IPS DF 4.7 (cell line): ENCODE measurements around the gene IFT88.

Experiments
- DNase-seq: peaks from one replicate; pipeline ENCODE4 v3.0.0-alpha.2; 2013; ENCODE audit warnings: low spot score; ENCODE audit errors: extremely low read depth

Gene IFT88

GRCh38 chr13:20566898-20567874 lies at the start of gene IFT88:
IFT88 (plus strand) TSS chr13:20567157; CDS start chr13:20574386, 7,229 bp downstream.
- peak; percentile 25 for DNase-seq

GRCh38 chr13:20518660-20519100 lies 48.3 kb upstream of the IFT88 start:
- DNase-seq = no peak

- no peak for DNase-seq
Measured at GRCh38 chr13:20519875-20520274, 47.1 kb upstream of the IFT88 start.

- no peak for DNase-seq
Measured at GRCh38 chr13:20521364-20522115, 45.4 kb upstream of the IFT88 start.

- DNase-seq = no peak
Measured at GRCh38 chr13:20525144-20525600, 41.8 kb upstream of the IFT88 start.

GRCh38 chr13:20525601-20526544 lies 41.1 kb upstream of the IFT88 start, which contains the start of gene CRYL1:
CRYL1 (minus strand) TSS chr13:20525857; CDS start chr13:20525794, 63 bp downstream.
- no peak for DNase-seq

GRCh38 chr13:20526664-20527063 lies 40.3 kb upstream of the IFT88 start:
- DNase-seq = no peak

- DNase-seq = no peak
Measured at GRCh38 chr13:20528452-20528851, 38.5 kb upstream of the IFT88 start.

GRCh38 chr13:20534038-20534608 lies 32.8 kb upstream of the IFT88 start:
- DNase-seq = no peak

- no peak for DNase-seq
Measured at GRCh38 chr13:20536992-20537391, 30.0 kb upstream of the IFT88 start.

- no peak for DNase-seq
Measured at GRCh38 chr13:20544201-20544923, 22.6 kb upstream of the IFT88 start.

- no peak for DNase-seq
Measured at GRCh38 chr13:20546556-20546955, 20.4 kb upstream of the IFT88 start.

- DNase-seq = no peak
Measured at GRCh38 chr13:20547479-20547908, 19.5 kb upstream of the IFT88 start.

GRCh38 chr13:20550799-20551198 lies 16.2 kb upstream of the IFT88 start:
- no peak for DNase-seq

- no peak for DNase-seq
Measured at GRCh38 chr13:20553311-20553710, 13.6 kb upstream of the IFT88 start.

GRCh38 chr13:20558982-20559381 lies 8.0 kb upstream of the IFT88 start:
- DNase-seq = no peak

- no peak for DNase-seq
Measured at GRCh38 chr13:20559659-20560356, 7.1 kb upstream of the IFT88 start.

- DNase-seq = no peak
Measured at GRCh38 chr13:20561741-20562140, 5.2 kb upstream of the IFT88 start.

GRCh38 chr13:20565115-20565736 lies 1.7 kb upstream of the IFT88 start:
- no peak for DNase-seq
